HuH-7 (cell line): ENCODE measurements around the gene ZMYND8.
"Not testable (repeated sequence)": the region's sequence is repeated elsewhere in the genome, so short reads cannot be mapped to it uniquely, and the experiment has no call there.

Experiments used
- DNase-seq: peaks from one replicate; pipeline ENCODE4 v3.0.0; 2011; ENCODE audit warnings: low spot score

Gene ZMYND8

GRCh38 chr20:47310729-47311128 is 45.8 kb downstream of the ZMYND8 start:
- DNase-seq = no peak

GRCh38 chr20:47309806-47310426 is 46.6 kb downstream of the ZMYND8 start:
- no peak for DNase-seq

GRCh38 chr20:47309394-47309793 is 47.1 kb downstream of the ZMYND8 start:
- DNase-seq = no peak

- DNase-seq = not testable (repeated sequence)
These were observed 48.9 kb downstream of the ZMYND8 start for GRCh38 chr20:47307569-47307968.

GRCh38 chr20:47306755-47307370 is 49.6 kb downstream of the ZMYND8 start:
- no peak for DNase-seq

- DNase-seq = no peak
These were observed 50.4 kb downstream of the ZMYND8 start for GRCh38 chr20:47306095-47306494.

- DNase-seq = no peak
These were observed 50.8 kb downstream of the ZMYND8 start for GRCh38 chr20:47305667-47306066.

GRCh38 chr20:47304287-47304686 is 52.2 kb downstream of the ZMYND8 start:
- no peak for DNase-seq

GRCh38 chr20:47303736-47304135 is 52.8 kb downstream of the ZMYND8 start:
- DNase-seq = no peak

GRCh38 chr20:47300071-47300470 is 56.4 kb downstream of the ZMYND8 start:
- no peak for DNase-seq

GRCh38 chr20:47298624-47299023 is 57.9 kb downstream of the ZMYND8 start:
- DNase-seq = no peak

- DNase-seq = no peak
These were observed 58.8 kb downstream of the ZMYND8 start for GRCh38 chr20:47297746-47298145.

- DNase-seq = no peak
These were observed 59.5 kb downstream of the ZMYND8 start for GRCh38 chr20:47296950-47297349.

- no peak for DNase-seq
These were observed 60.5 kb downstream of the ZMYND8 start for GRCh38 chr20:47295921-47296426.

GRCh38 chr20:47295129-47295813 is 61.2 kb downstream of the ZMYND8 start:
- no peak for DNase-seq

GRCh38 chr20:47293631-47294030 is 62.9 kb downstream of the ZMYND8 start:
- no peak for DNase-seq

GRCh38 chr20:47292581-47292980 is 63.9 kb downstream of the ZMYND8 start:
- DNase-seq = no peak

- DNase-seq = no peak
These were observed 65.7 kb downstream of the ZMYND8 start for GRCh38 chr20:47290666-47291430.

- no peak for DNase-seq
These were observed 66.5 kb downstream of the ZMYND8 start for GRCh38 chr20:47290008-47290407.

GRCh38 chr20:47289096-47289495 is 67.4 kb downstream of the ZMYND8 start:
- DNase-seq = no peak

GRCh38 chr20:47288530-47288929 is 68.0 kb downstream of the ZMYND8 start:
- not testable (repeated sequence) for DNase-seq

- no peak for DNase-seq
These were observed 68.8 kb downstream of the ZMYND8 start for GRCh38 chr20:47287609-47288144.
